HG03159 (cell line): ENCODE measurements around the gene NFKBIB.

ENCODE experiments used
- ATAC-seq: cut with Tn5 transposase; IDR thresholded peaks from one replicate; pipeline ENCODE4 v1.9.1; 2021; ENCODE audit warnings: mild to moderate bottlenecking, moderate library complexity; ENCODE audit not compliant: unreplicated experiment

The NFKBIB gene

DNA sequence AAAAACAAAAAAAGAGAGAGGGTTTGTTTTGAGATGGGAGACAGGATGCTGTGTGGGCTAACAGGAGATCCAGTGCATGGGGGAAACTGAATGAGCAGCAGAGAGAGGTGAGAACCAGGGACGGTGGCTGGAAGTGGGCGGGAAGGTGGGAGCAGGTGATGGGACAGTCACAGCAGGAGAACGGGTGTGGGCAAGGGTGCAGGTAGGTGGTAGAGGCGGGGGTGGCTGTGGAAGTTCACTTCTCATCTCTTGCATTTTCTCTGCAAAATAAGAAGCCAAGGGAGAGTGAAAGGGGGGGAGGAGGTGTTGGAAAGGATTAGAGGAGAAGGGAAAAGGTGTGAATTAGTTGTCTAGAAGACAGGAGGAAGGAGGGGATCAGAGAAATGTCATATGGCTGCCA, 53.9 kb downstream of the NFKBIB start:
- ATAC-seq: no peak

DNA sequence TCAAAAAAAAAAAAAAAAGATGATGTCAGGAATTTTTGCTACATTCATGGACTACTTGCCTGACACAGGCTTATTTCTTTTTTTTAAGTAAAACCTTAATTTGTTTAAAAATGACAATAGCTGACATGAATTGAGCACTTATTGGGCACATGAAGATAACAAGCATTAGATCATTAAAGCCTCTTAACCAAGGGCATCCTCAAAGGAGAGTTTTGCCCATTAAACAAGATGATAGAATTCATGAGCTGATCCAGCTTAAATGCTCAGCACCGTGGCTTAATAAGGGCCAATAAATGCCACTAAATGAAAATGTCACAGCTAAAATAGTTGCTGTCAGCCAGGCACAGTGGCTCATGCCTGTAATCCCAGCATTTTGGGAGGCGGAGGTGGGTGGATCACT, 56.5 kb downstream of the NFKBIB start:
- no peak for ATAC-seq

DNA sequence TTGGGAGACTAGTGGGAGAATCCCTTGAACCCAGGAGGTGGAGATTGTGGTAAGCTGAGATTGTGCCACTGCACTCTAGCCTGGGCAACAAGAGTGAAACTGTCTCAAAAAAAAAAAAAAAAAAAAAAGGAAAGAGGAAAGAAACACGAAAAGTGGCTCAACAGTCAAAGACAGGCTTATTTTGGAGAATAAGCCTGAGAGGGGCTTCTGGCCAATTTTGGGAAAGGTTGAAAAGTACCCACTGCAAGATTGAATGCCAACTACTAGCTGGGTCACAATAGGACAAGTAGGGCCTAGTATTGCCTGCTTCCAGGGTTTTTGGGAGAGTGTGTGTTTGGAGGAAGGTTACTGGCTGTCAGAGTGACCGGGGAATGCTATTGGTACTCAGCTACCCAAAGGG, 58.5 kb downstream of the NFKBIB start:
- ATAC-seq: no peak
